Neural cell (in vitro differentiated cells): ENCODE measurements around the gene BMS1.

ENCODE experiments used
- EP300 ChIP-seq: fragments of 450-650 bp; conservative IDR thresholded peaks from 2 replicates; pipeline ENCODE4 v1.6.1; 2014; ENCODE audit warnings: antibody characterized with exemption, mild to moderate bottlenecking, moderate library complexity; ENCODE audit not compliant: poor library complexity, severe bottlenecking
- EZH2 ChIP-seq: fragments of 200-600, 300-800 bp; shearing (Covaris generic), sonication (generic); IDR thresholded peaks from 2 replicates; pipeline ENCODE4 v1.6.1; 2014; ENCODE audit warnings: antibody characterized with exemption, low read length, borderline replicate concordance, mild to moderate bottlenecking; ENCODE audit not compliant: insufficient read depth, poor library complexity, severe bottlenecking
- REST ChIP-seq: IDR thresholded peaks from 2 replicates; pipeline ENCODE4 v1.6.1; 2012; ENCODE audit warnings: borderline replicate concordance
- SMC3 ChIP-seq: fragments of 450-650 bp; conservative IDR thresholded peaks from 2 replicates; pipeline ENCODE4 v1.6.1; 2014; ENCODE audit warnings: antibody characterized with exemption, mild to moderate bottlenecking, moderate library complexity; ENCODE audit not compliant: poor library complexity
- TAF1 ChIP-seq: IDR thresholded peaks from 2 replicates; pipeline ENCODE4 v1.6.1; 2012; ENCODE audit warnings: low read depth
- TF ChIP-seq, protein P1 (sequence below): fragments of 450-650 bp; IDR thresholded peaks from 2 replicates; pipeline ENCODE4 v1.5.1; 2014; ENCODE audit warnings: antibody characterized with exemption, mild to moderate bottlenecking, moderate library complexity; ENCODE audit not compliant: poor library complexity, severe bottlenecking

DNA sequence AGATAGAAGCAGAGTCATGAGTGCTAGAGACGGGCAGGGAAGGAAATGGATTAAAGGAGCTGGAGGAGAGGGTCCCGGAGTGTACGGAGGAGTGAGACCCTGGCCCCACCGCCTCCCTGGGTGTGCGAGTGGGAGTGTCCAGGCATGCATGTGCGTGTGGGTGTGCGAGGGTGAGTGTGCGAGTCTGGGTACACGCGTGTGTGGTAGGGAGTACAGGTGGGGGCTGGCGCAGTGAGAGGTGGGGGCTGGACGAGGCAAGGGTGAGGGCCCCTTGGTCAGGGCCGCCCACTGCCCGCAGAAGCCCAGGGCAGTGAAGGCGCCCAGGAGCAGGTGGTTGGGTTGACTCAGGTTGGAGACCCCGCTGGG lies 97.6 kb downstream of the BMS1 start:
- no peak for TF ChIP-seq SMC3
- TF ChIP-seq EZH2, result no peak
- TF ChIP-seq, protein P1, sequence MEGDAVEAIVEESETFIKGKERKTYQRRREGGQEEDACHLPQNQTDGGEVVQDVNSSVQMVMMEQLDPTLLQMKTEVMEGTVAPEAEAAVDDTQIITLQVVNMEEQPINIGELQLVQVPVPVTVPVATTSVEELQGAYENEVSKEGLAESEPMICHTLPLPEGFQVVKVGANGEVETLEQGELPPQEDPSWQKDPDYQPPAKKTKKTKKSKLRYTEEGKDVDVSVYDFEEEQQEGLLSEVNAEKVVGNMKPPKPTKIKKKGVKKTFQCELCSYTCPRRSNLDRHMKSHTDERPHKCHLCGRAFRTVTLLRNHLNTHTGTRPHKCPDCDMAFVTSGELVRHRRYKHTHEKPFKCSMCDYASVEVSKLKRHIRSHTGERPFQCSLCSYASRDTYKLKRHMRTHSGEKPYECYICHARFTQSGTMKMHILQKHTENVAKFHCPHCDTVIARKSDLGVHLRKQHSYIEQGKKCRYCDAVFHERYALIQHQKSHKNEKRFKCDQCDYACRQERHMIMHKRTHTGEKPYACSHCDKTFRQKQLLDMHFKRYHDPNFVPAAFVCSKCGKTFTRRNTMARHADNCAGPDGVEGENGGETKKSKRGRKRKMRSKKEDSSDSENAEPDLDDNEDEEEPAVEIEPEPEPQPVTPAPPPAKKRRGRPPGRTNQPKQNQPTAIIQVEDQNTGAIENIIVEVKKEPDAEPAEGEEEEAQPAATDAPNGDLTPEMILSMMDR, result no peak
- no peak for TF ChIP-seq REST
- no peak for TF ChIP-seq TAF1
- TF ChIP-seq EP300, result no peak
